ENCODE measurements around the gene ARRB1.
"Not testable (repeated sequence)": the region's sequence is repeated elsewhere in the genome, so short reads cannot be mapped to it uniquely, and the experiment has no call there.

Gene ARRB1

GRCh38 chr11:75276186-75276585, 75.3 kb downstream of the ARRB1 start:
- DNase-seq (ENCODE audit: low read depth, low spot score), result no peak

- no peak for DNase-seq (ENCODE audit: low read depth, low spot score)
Observed at GRCh38 chr11:75275581-75275980, 75.9 kb downstream of the ARRB1 start.

- DNase-seq (ENCODE audit: low read depth, low spot score), result not testable (repeated sequence)
Observed at GRCh38 chr11:75274716-75275115, 76.7 kb downstream of the ARRB1 start.

- DNase-seq (ENCODE audit: low read depth, low spot score), result no peak
Observed at GRCh38 chr11:75273411-75274391, 77.8 kb downstream of the ARRB1 start.

GRCh38 chr11:75272821-75273301, 78.6 kb downstream of the ARRB1 start:
- no peak for DNase-seq (ENCODE audit: low read depth, low spot score)

- DNase-seq (ENCODE audit: low read depth, low spot score), result no peak
Observed at GRCh38 chr11:75272391-75272790, 79.1 kb downstream of the ARRB1 start.

GRCh38 chr11:75271730-75272129, 79.7 kb downstream of the ARRB1 start:
- DNase-seq (ENCODE audit: low read depth, low spot score), result no peak

GRCh38 chr11:75270896-75271418, 80.5 kb downstream of the ARRB1 start:
- DNase-seq (ENCODE audit: low read depth, low spot score), result no peak

- DNase-seq (ENCODE audit: low read depth, low spot score), result no peak
Observed at GRCh38 chr11:75269896-75270295, 81.6 kb downstream of the ARRB1 start.

- no peak for DNase-seq (ENCODE audit: low read depth, low spot score)
Observed at GRCh38 chr11:75269367-75269660, 82.1 kb downstream of the ARRB1 start.

- DNase-seq (ENCODE audit: low read depth, low spot score), result no peak
Observed at GRCh38 chr11:75268626-75269366, 82.7 kb downstream of the ARRB1 start.

- no peak for DNase-seq (ENCODE audit: low read depth, low spot score)
Observed at GRCh38 chr11:75267171-75267970, 84.1 kb downstream of the ARRB1 start.

GRCh38 chr11:75265851-75266531, 85.5 kb downstream of the ARRB1 start:
- no peak for DNase-seq (ENCODE audit: low read depth, low spot score)

- DNase-seq (ENCODE audit: low read depth, low spot score), result no peak
Observed at GRCh38 chr11:75264971-75265370, 86.5 kb downstream of the ARRB1 start.

- no peak for DNase-seq (ENCODE audit: low read depth, low spot score)
Observed at GRCh38 chr11:75264356-75264755, 87.1 kb downstream of the ARRB1 start.

- DNase-seq (ENCODE audit: low read depth, low spot score), result no peak
Observed at GRCh38 chr11:75263944-75264349, 87.5 kb downstream of the ARRB1 start.

- no peak for DNase-seq (ENCODE audit: low read depth, low spot score)
Observed at GRCh38 chr11:75262961-75263852, 88.3 kb downstream of the ARRB1 start.

GRCh38 chr11:75262436-75262835, 89.0 kb downstream of the ARRB1 start:
- DNase-seq (ENCODE audit: low read depth, low spot score), result no peak

- no peak for DNase-seq (ENCODE audit: low read depth, low spot score)
Observed at GRCh38 chr11:75261902-75262361, 89.5 kb downstream of the ARRB1 start.

Data from brain pericyte (primary cell).